ENCODE data around the gene JPT1. TPM values are rescaled to one million over a fixed set of nuclear protein-coding genes. Genes with fewer than 3 reads are reported as not detected.
A peak's percentile ranks its signal among the peaks of the same experiment; 100 is the strongest.

JPT1 gene
- total and polyA plus RNA-seq, 7 donors, result 17.5 to 627 (median 19.1) TPM

GRCh38 chr17:75124041-75124818 lies 30.1 kb downstream of the JPT1 start:
- H3K36me3 ChIP-seq, result peaks cover 0 to 7% (median 3%) of the 10 kb centered on the region in 4 donors
- intact Hi-C loops (cut with DNase I), result no loop called here
- H3K4me3 ChIP-seq, result no peak overlapping the region
- no peak for DNase-seq
- peak overlapping the region in 2 of 4 donors; percentile 42 to 44 for H3K27ac ChIP-seq
- TF ChIP-seq POLR2A (IDR thresholded peaks at IDR 0.05) (peak in 1 of 2 donors; percentile 62), POLR2AphosphoS5 (IDR thresholded peaks at IDR 0.05) (peak in 1 of 4 donors; percentile 6), CTCF (IDR thresholded peaks at IDR 0.05) (no peak), EP300 (IDR thresholded peaks at IDR 0.05) (no peak)
- no peaks in the 10 kb centered on the region for H3K9me3 ChIP-seq
- WGBS, 2 donors, result 18 to 45% methylated on average over 19 of the region's 19 CpGs
- H3K4me1 ChIP-seq, result no peaks in the 10 kb centered on the region
- no peaks in the 10 kb centered on the region for H3K27me3 ChIP-seq

GRCh38 chr17:75118307-75118706 lies 36.0 kb downstream of the JPT1 start:
- Histone ChIP-seq H3K27ac (no peak overlapping the region), H3K4me3 (no peak overlapping the region), H3K9me3 (no peaks in the 10 kb centered on the region), H3K27me3 (no peaks in the 10 kb centered on the region), H3K4me1 (peaks cover 0 to 23% (median 13%) of the 10 kb centered on the region in 4 donors), H3K36me3 (peaks cover 0 to 6% (median 3%) of the 10 kb centered on the region in 4 donors)
- intact Hi-C loops (cut with DNase I), result no loop called here
- WGBS, 2 donors, result 94% methylated on average over 14 of the region's 14 CpGs
- DNase-seq, result no peak
- TF ChIP-seq EP300 (IDR thresholded peaks at IDR 0.05), result no peak
- no peak for TF ChIP-seq CTCF (IDR thresholded peaks at IDR 0.05)
- TF ChIP-seq POLR2AphosphoS5 (IDR thresholded peaks at IDR 0.05), result no peak
- TF ChIP-seq POLR2A (IDR thresholded peaks at IDR 0.05), result no peak

- intact Hi-C loops (cut with DNase I), result no loop called here
- H3K9me3 ChIP-seq, result no peaks in the 10 kb centered on the region
- 74 to 86% methylated on average over 9 of the region's 9 CpGs for WGBS, 2 donors
- DNase-seq, result no peak
- H3K27ac ChIP-seq, result peak overlapping the region in 2 of 4 donors; percentile 3 to 20
- H3K4me1 ChIP-seq, result peaks cover 0 to 23% (median 16%) of the 10 kb centered on the region in 4 donors
- TF ChIP-seq POLR2AphosphoS5 (IDR thresholded peaks at IDR 0.05) (peak in 1 of 4 donors; percentile 31), POLR2A (IDR thresholded peaks at IDR 0.05) (no peak)
- H3K27me3 ChIP-seq, result no peaks in the 10 kb centered on the region
- H3K36me3 ChIP-seq, result peaks cover 0 to 6% (median 3%) of the 10 kb centered on the region in 4 donors
- H3K4me3 ChIP-seq, result no peak overlapping the region
Measured at GRCh38 chr17:75116737-75117136, 37.6 kb downstream of the JPT1 start.

DNA sequence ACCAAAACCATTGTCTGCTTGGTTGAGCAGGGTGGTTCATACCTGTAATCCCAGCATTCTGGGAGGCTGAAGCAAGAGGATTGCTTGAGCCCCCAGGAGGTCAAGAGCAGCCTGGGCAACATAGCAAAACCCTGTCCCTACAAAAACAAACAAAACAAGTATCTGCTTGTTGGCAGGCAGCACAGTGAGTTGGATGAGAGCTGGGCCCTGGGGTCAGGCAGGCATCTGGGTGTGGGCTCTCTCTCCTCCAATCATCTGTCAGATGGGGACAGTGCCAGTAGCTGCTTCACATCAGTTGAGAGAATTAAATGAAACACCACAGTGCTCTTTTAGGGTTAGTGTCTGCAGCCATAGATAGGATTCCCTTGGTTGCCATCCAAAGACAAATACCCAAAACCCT lies 38.8 kb downstream of the JPT1 start:
- TF ChIP-seq POLR2A (IDR thresholded peaks at IDR 0.05) (no peak), EP300 (IDR thresholded peaks at IDR 0.05) (no peak), POLR2AphosphoS5 (IDR thresholded peaks at IDR 0.05) (no peak), CTCF (IDR thresholded peaks at IDR 0.05) (no peak)
- Histone ChIP-seq H3K4me3 (no peak overlapping the region), H3K36me3 (peaks cover 0 to 6% (median 3%) of the 10 kb centered on the region in 4 donors), H3K4me1 (peaks cover 0 to 33% (median 25%) of the 10 kb centered on the region in 4 donors), H3K27me3 (no peaks in the 10 kb centered on the region), H3K9me3 (no peaks in the 10 kb centered on the region), H3K27ac (no peak overlapping the region)
- intact Hi-C loops (cut with DNase I), result no loop called here
- no peak for DNase-seq

DNA sequence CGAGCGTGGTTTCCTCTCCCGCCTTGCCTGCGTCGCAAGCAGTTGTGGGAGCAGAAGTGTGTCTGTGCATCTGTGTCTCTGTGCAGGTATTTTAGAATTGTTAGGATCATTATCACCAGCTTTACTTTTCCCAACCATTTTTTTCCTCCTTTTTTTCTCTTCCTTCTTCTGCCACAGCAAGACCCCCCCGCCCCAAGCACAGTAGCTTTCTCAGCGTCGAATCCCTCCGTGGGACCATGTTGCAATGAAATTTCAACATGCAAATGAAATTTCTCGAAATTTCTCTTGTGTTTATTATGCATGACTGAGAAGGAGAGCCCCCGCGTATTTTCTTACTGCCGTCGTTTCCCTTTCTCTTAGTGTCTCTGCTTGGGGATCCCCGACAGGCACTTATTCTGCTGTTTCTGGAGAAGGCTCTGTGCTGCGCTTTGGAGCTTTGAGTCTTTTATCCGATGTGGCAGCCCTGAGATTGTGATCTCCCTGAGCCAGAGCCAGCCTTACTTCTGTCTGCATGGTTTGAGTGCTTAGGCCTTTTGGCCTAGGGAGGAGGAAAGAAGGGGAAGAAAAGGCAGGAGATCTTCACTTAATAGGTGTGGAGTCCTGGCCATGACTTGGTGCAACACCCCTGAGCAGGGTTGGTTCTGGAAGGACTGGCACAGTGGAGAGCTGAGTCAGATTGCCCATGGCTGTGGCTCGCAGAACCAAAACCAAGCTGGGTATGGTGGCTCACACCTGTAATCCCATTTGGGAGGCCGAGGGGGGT lies 39.6 kb downstream of the JPT1 start:
- 34 to 40% methylated on average over 19 of the region's 19 CpGs for WGBS, 2 donors

More for the DNA sequence above, 39.6 kb downstream of the JPT1 start:
- peak overlapping the region; percentile 81 to 86 (median 86) for H3K27ac ChIP-seq
- H3K4me3 ChIP-seq, result peak overlapping the region; percentile 34 to 56 (median 52)
- H3K36me3 ChIP-seq, result peaks cover 0 to 6% (median 3%) of the 10 kb centered on the region in 4 donors
- H3K9me3 ChIP-seq, result no peaks in the 10 kb centered on the region
- no peaks in the 10 kb centered on the region for H3K27me3 ChIP-seq
- no peak for DNase-seq
- no peak for TF ChIP-seq CTCF (IDR thresholded peaks at IDR 0.05)
- no peak for TF ChIP-seq POLR2AphosphoS5 (IDR thresholded peaks at IDR 0.05)
- H3K4me1 ChIP-seq, result peaks cover 0 to 39% (median 30%) of the 10 kb centered on the region in 4 donors
- intact Hi-C loops (cut with DNase I), result loop anchor here (1.0 to 5.0 kb wide), 4 partner anchors 17 to 87 kb away; partner anchors contain the start of genes NT5C and SUMO2
